HUDEP-2 (cell line): ENCODE results near the gene ELL3.
"Not testable (repeated sequence)": the region's sequence is repeated elsewhere in the genome, so short reads cannot be mapped to it uniquely, and the experiment has no call there.

Experiments
- DNase-seq, 76 experiments: peaks; one replicate each; lab custom pipeline; 2025; ENCODE audit not compliant: unreplicated experiment in 76 of 76; lab: John Stamatoyannopoulos, UW

Gene ELL3

GRCh38 chr15:43776718-43777266 is at the start of gene ELL3:
ELL3 (minus strand) TSS chr15:43776966; CDS start chr15:43776901, 65 bp downstream.
- DNase-seq, result peak in 72 of 76 experiments; percentile 43 to 89 (median 78)

GRCh38 chr15:43826029-43826507 is 49.3 kb upstream of the ELL3 start:
- no peak for DNase-seq

GRCh38 chr15:43825305-43825704 is 48.5 kb upstream of the ELL3 start:
- DNase-seq, result peak in 10 of 76 experiments; percentile 3 to 40 (median 14)

- peak in 75 of 76 experiments; percentile 30 to 96 (median 90) for DNase-seq
Observed at GRCh38 chr15:43824302-43825246, 47.8 kb upstream of the ELL3 start, which contains the start of gene MFAP1. MFAP1 (minus strand) TSS chr15:43824690; CDS start chr15:43824569, 121 bp downstream.

GRCh38 chr15:43821505-43821904 is 44.7 kb upstream of the ELL3 start:
- DNase-seq, result no peak

GRCh38 chr15:43815064-43815463 is 38.3 kb upstream of the ELL3 start:
- not testable (repeated sequence) for DNase-seq

GRCh38 chr15:43808960-43809678 is 32.4 kb upstream of the ELL3 start:
- DNase-seq, result no peak

- no peak for DNase-seq
Observed at GRCh38 chr15:43808435-43808950, 31.7 kb upstream of the ELL3 start.

- not testable (repeated sequence) for DNase-seq
Observed at GRCh38 chr15:43802676-43803075, 25.9 kb upstream of the ELL3 start.

GRCh38 chr15:43800286-43801141 is 23.7 kb upstream of the ELL3 start, which contains the start of gene HYPK:
HYPK (plus strand) TSS chr15:43800599; CDS start chr15:43800623, 24 bp downstream.
- DNase-seq, result peak in 74 of 76 experiments; percentile 7 to 91 (median 82)

- DNase-seq, result no peak
Observed at GRCh38 chr15:43799945-43800285, 23.1 kb upstream of the ELL3 start, which contains the start of gene SERINC4. SERINC4 (minus strand) TSS chr15:43800220; CDS start chr15:43799986, 234 bp downstream.

- peak in 1 of 76 experiments; percentile 18 for DNase-seq
Observed at GRCh38 chr15:43799209-43799944, 22.6 kb upstream of the ELL3 start.

GRCh38 chr15:43796566-43796965 is 19.8 kb upstream of the ELL3 start:
- no peak for DNase-seq

GRCh38 chr15:43795997-43796396 is 19.2 kb upstream of the ELL3 start:
- no peak for DNase-seq

GRCh38 chr15:43795197-43795596 is 18.4 kb upstream of the ELL3 start:
- DNase-seq, result no peak

GRCh38 chr15:43794269-43795037 is 17.7 kb upstream of the ELL3 start:
- no peak for DNase-seq

GRCh38 chr15:43793647-43794046 is 16.9 kb upstream of the ELL3 start:
- no peak for DNase-seq
